CD1c-positive myeloid dendritic cell (primary cell): Measurements from ENCODE around the gene MARCHF5.

ENCODE experiments used
- DNase-seq: peaks from one replicate; pipeline ENCODE4 v3.0.0-alpha.2; 2016; ENCODE audit errors: extremely low spot score

The MARCHF5 gene, protein sequence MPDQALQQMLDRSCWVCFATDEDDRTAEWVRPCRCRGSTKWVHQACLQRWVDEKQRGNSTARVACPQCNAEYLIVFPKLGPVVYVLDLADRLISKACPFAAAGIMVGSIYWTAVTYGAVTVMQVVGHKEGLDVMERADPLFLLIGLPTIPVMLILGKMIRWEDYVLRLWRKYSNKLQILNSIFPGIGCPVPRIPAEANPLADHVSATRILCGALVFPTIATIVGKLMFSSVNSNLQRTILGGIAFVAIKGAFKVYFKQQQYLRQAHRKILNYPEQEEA

DNA sequence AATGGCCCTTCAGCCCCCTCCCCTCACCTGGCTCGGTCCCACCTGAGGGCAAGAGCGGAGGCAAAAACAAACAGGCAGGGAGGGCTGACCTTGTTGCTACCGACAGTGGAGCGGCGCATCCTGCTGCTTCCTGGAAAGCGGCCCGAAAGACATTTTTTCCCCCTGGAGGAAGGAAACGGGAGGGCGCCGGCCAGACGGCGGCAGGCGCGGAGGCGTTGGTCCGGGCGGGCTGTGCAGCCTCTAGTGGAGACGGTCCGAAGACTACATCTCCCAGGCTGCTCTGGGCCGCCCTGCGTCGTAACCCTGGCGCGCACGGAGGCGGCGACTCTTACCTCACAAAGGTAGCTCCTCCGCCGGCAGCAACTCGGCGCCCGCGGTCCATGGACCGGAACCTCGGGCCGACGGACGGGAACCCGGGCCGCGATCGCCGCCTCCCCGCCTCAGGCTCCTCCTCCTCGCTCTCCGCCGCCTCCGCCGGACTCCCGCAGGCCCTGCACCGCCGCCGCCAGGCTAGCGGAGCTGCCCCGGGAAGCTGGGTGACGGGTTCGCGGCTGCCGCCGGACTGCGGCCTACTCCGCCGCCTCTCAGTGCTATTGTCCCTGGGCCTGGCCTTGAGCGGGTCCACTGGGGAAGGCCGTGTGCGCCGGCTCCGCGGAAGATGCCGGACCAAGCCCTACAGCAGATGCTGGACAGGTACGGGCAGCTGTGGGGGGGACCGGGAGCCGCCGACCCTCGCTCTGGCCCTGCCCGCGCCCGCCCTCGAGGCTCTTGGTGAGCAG is at the start of gene MARCHF5, which contains the start of gene CPEB3:
MARCHF5 (plus strand) TSS at position 331 of the 779 bp plus-strand sequence; CDS start at position 659, 328 bp downstream.
CPEB3 (minus strand) TSS at position 242 of the 779 bp plus-strand sequence. CDS start 50,728 bp downstream, outside the sequence.
- DNase-seq, result peak; percentile 97

DNA sequence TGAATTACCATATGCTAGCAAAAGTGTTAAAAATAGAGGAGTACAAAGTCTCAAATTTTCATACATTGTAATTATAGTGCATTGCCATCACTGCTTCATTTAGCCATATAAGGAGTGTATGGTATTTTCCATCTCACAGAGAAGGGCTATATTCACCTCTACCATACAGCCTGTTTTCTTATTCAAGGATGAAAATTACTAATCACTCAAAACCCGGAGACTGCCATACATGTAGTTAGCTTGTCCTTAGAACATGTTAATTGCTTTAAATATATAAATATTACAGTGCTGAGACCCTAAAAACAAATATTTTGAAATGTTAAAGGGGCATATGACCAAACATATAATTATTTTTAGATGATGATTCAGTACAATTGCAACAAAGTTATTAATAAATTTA is 49.5 kb upstream of the MARCHF5 start:
- no peak for DNase-seq

DNA sequence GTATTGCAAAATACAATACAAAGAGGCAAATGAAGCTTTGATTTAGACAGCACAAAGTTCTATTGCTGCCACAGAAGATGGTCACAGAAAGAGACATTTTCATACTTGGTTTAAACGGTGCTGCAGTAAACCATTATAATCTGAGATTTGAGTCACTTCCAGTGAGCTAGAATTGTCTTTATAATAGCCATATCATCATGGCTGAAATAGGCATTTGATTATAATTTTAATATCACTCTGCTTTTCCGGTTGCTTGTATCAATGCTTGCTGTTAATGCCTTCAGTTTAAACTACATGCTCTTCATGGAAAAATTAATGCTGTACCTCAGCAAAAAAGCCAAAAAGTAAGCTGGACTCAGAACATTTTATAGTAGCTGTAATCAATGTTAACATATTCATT is 48.6 kb upstream of the MARCHF5 start:
- DNase-seq, result no peak

DNA sequence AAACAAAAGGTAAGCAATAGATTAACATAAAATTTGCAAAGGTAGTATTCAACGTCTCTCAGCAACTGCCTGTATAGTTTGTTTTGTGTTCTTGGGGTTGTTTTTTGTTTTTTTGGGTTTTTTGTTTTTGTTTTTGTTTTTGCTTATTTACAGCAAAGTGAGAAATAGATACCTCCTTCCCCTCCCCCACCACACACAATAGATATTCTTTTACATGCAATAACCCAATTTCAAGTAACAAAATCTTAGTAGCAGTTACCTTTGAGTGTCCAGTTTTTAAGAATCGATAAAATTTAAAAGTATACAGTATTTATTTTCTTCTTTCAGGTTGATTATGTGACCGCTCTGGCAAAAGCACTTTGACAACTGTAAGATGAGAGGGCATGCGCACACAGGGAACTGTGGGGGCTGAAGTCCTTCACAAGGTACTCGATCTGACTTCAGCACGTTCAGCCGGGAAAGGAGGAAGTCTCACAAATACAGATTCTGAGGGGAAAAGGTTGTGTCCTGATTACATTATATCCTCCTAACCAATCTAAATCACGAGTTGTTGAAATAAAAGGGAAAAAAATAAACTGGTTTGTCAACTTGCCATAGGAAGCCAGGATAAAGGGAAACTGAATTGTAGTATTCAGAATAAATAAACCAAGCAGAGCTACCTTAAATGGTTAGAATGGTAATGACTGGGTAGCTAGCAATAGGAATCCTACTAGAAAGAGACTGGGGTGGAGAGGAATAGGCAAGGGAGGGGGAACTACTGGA is 47.9 kb upstream of the MARCHF5 start:
- peak; percentile 76 for DNase-seq

DNA sequence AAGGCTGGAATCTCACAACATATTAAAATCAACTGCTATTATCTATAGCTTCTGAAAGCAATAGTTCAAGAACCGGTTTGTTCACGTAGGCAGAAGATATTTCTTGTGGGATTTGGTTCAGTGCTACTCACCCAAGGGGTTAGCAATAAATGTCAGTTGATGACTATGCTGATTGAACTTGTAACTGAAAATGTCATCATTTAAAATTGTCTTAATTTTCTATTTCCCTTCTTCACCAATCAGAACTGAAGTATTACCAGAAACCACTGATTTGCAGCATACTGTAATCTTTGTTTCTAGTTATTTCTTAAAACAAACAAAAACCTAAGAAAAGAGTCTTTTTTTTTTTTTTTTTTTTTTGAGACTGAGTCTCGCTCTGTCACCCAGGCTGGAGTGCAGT is 46.2 kb upstream of the MARCHF5 start:
- DNase-seq, result no peak

DNA sequence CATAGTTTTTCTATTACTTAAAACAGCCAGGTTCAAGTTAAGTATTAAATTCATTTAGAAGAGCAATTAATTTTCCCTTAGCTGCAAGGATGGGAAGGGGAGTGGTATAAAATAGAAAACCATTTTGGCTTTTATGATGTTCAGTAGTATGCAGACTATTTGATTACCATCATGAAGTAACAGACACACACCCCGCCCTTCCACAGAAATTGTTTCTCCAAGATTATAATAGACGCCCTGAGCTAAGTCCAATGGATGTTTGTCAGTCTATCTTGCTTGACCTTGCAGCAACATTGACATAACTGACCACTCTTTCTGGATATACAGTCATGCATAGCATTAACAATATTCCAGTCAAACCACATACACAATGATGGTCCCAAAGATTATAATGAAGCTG is 42.4 kb upstream of the MARCHF5 start:
- no peak for DNase-seq

DNA sequence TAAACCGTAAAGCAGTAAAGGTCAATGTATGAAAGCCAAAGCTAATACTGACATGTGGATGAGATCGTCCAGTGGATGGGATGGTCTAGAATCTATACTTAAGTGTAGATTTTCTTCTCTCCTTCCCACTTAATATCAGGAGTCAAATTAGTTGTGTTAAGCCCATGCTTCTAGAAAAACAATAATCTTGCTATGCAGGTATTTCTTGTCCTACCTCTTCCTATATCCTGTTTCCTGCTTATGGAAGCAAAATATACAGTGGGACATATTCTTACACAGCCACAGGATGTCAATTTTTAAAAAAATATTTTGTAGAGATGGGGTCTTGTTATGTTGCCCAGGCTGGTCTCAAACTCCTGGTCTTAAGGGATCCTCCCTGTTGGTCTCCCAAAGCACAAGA is 27.6 kb upstream of the MARCHF5 start:
- DNase-seq, result no peak

DNA sequence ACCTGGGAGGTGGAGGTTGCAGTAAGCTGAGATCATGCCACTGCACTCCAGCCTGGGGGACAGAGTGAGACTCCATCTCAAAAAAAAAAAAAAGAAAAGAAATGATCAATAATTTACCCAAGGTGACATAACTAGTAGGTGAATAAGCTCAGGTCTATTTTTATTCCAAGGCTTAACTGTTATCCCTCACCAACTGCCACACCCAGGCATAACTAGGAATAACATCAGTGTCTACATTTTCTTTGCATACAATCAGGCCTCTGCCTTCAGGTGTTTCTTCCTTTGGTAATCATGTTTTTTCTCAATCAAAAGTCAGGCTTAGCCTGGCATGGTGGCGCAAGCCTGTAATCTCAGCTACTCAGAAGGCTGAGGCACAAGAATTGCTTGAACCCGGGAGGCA is 26.7 kb upstream of the MARCHF5 start:
- DNase-seq, result no peak

DNA sequence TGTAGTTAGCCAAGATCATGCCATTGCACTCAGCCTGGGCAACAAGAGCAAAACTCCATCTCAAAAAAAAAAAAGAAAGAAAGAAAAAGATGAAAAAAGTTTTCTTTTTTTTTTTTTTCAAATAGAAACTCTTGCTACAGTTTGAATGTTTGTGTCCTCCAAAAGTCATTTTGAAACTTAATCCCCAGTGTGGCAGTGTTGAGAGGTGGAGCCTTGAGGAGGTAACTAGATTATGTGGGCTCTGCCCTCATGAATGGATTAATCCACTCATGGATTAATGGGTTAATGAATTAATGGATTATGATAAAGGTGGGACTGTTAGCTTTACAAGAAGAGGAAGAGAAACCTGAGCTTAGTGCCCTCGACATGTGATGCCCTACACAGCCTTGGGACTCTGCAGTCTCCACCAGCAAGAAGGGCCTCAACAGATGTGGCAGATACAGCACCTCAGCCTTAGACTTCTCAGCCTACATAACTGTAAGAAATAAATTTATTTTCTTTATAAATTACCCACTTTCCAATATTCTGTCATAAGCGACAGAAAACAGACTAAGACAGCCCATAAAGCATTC is 25.2 kb upstream of the MARCHF5 start:
- DNase-seq, result no peak

DNA sequence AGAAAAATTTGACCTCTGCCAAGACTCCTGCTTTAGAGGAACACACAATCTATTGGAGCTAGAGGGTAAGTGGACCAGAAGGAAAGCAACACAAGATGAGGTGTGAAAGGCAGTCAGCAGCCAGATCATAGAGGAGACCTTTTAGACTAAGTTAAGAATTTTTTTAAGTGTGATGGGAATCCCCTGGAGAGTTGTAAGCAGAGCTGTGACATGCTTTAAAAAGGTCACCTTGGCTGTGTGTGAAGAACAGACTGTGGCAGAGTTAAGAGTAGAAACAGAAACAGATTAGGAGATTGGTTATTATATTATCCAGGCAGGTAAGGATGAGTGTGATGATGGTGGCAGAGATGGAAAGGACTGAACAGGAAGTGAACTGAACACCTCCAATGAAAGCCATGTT is 23.6 kb upstream of the MARCHF5 start:
- no peak for DNase-seq

DNA sequence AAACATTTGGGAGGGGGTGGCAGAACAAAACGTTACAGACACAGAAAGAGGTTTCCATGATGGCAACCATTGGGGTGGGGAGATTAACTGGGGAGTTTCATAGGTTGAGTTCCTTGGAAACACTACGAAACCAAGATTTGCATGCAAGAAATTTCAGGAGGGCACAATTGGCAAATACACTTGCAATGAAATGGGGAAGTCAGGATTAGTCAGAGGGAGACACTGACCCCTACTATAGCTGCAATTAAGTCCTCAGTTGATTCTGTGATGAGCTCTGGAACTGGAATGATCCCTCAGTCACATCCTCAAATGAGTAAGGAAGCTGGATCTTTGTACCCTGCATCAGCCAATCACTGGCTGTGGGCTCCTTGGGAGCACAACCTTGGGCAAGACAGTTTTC is 22.2 kb upstream of the MARCHF5 start:
- DNase-seq, result peak; percentile 85

DNA sequence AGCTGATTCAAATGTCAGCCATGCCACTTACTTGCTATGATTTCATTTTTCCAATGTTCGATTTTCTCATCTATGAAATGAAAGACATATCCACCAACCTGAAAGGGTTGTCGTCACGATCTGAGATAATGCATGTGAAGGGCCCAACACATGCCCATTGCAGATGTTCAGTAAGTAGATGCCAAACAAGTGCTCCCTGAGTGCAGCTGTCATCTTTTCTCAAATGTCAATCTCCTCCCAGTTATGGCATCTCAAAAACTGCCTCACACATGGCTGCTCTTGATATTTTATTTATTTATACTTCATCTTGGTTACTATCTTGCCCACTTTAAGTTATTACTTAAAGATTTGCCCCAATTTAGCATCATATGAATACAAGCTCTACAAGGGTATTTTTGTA is 16.9 kb upstream of the MARCHF5 start:
- DNase-seq, result no peak

DNA sequence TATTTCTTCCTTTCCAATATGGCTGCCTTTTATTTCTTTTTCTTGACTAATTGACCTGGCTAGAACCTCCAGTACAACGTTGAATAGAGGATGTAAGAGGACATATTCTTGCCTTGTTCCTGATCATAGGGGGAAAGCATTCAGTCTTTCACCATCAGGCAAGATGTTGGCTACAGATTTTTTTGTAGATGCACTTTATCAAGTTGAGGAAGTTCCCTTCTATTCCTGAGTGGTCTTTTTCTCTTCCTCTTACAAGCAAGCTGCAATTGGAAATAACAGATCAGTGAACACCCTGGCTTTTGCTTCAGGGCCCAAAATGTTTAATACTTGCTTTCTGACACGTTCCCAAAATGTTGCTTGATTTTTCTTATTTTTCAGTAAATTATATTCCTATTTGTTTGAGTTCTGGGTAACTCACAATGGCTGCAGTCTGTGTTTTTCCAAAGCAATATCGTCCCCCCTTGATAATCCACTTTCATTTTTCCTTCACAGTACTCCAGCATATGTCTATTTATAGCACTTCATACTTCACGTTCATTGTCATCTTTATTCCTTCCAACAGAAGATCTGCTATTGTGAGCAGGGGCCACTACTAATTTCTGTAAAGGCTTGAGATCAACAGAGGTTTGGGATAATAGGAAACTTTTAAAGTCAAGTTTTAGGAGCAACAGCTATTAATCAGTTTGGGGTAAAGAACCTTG is 11.8 kb upstream of the MARCHF5 start:
- DNase-seq, result peak; percentile 37

DNA sequence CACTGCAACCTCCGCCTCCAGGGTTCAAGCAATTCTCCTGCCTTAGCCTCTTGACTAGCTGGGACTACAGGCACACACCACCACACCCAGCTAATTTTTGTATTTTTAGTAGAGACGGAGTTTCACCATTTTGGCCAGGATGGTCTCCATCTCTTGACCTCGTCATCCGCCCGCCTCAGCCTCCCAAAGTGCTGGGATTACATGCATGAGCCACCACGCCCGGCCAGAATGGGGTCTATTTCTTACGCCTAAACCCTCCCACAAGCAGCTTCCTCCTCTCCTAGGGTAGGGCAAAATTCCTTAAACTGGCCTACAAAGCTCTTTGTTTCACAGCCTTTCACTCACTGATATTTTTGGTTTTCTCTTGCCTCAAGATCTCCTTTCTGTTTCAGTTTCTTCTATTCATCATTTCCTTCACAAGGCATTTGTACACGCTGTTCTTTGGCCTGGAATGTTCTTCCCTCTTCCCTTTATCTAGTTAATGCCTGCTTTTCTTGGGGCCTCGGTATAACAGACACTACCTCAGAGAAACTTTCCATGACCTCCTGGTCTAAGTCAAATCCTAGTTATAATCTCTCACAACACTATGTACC is 6.8 kb upstream of the MARCHF5 start:
- no peak for DNase-seq

DNA sequence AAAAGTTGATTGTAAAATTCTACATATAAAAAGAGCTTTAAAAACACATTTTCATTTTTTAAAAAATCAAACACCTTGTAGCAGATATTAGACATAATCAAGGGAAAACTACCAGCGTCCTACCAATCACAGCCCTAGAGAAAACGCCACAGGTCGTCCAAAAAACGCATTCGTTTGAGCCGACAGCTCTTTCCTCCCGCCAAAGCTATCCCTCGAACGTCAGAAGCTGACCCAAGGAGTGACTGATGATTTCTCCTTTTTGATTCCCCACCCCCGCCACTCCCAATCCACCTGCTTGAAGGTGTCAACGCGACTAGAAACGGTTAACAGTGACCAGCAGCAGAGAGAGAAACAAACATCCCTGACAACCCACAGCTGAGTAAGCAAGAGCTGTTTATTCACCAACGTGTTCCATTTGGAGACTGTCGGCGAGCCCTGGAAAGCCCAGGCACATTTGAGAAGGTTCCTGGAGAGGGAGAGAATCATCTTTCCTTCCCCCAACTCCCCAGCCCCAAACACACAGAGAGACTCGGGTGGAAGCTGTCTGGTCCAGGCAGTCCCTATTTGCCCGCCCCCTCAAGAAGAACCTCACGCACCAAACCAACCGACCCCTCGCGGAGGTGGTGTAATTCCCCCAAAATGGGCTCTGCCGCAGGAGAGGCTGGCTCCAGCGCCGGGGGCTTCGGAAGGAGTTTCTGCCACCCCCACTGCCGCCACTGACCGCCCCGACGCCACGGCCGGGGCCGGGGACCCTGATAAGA is 711 bp upstream of the MARCHF5 start:
- DNase-seq, result peak; percentile 49

DNA sequence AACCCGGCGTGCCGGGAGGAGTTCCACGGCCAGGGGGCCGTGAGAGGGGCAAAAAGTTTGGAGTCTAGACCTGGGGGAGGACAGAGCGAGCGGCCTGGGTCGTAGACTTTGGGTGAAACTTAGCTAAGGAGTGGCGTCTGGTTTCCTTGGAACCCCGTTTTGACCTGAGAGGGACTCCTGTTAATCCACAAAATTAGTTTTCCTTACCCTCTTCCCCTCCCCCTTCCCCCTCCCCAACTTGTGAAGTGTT is 574 bp downstream of the MARCHF5 start:
- DNase-seq, result no peak

DNA sequence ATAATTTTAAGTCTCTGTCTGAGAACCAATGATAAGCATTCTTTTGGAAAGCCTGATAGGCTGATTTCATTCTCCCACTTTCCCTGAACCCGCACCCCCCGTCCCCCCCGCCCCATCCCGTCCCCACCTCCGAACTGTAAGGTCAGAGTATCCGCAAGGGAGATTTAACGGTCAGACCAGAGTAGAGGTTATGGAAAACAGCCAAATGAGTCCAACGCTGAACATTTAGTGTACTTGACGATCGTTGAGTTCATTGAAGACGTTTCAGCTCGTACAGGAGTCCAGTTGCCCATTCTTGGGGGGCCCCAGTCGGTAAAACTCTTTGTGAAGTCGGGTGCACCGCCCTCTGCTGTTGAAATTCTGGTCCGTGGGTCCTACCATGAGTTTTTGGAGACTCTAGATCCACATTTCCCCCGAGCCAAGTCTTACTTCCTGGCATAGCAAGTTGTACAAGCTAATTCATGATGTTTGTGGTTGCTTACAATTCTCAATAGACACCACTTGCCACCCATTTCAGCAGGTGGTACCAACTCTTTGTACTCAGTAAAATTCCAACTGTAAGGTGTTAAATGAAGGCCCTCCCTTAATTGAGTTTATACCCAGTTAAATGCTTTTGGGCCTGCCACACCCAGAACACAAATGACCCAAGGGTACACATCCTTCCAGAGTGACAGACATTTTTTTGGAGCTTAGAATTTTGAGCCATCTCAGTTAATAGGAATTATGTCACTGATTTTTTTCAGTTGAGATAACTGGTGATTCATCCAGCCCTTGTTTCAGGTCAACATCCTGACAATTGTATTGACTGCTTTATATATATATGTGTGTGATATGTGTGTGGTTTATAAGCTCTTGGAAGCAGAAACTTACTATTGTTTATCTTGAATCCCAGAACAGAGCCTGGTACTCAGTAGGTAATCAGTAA is 1.2 kb downstream of the MARCHF5 start:
- DNase-seq, result peak; percentile 59

DNA sequence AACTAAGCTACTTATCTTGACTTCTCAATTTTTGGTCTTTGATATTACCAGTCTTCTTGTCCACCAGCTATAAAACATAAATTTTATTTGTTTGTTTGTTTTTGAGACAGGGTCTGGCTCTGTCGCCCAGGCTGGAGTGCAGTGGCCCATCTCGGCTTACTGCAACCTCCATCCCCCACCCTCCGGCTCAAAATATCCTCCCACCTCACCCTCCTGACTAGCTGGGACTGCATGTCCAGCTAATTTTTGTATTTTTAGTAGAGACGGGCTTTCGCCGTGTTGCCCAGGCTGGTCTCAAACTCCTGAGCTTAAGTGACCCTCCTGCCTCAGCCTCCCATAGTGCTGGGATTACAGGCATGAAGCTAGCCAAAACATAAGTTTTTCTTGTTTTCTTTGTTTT is 7.5 kb downstream of the MARCHF5 start:
- no peak for DNase-seq

DNA sequence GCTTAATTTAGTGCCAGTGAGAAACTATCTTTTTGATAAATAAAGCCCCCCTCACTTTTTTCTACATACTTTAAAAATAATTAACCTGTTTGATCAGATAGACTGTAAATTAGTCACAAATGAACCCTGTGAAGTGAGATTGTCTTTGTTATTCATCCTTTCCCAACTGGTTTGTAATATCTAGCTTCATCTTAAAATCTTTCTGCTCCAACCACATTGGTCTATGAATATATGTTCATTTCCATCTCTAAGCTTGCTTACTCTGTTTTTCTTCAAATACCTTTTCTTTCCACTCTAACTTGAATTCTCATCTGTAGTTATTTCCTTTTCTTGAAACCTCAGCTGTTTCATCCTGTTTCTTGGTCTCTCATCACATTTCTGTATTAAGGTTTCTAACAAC is 12.1 kb downstream of the MARCHF5 start:
- no peak for DNase-seq

DNA sequence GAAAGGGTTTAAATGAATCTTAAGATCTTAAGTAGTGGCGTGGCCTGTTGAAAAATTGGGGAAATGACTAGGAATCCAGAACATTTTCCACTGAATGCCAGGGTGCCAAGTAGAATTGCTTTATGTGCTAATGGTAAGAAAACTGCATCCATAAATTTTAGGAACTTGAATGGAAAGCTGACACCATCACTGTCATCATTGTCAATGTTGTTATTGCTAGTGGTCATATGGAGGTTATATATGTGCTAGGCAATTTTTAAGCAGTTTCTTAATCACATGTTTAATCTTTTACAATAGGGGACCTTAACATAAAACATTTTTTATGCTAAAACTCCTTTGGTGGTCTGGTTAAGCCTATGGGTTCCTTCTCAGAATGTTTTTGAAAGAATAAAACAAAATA is 13.1 kb downstream of the MARCHF5 start:
- peak; percentile 9 for DNase-seq
